Activated CD8-positive, alpha-beta memory T cell treated with anti-CD3 and anti-CD28 coated beads, Interleukin-2, amount 50 U/mL, for 4 hours (primary cell): ENCODE data around the gene AK3.
"Not testable (repeated sequence)": the region's sequence is repeated elsewhere in the genome, so short reads cannot be mapped to it uniquely, and the experiment has no call there.

ENCODE experiments used
- DNase-seq: peaks from one replicate; pipeline ENCODE4 v3.0.0-alpha.2; 2020

Gene AK3

GRCh38 chr9:4740638-4741364, at the start of gene AK3:
TSS of gene AK3 (minus strand) at chr9:4741202. CDS start at chr9:4741087, 115 bp downstream.
- DNase-seq, result peak; percentile 85

- no peak for DNase-seq
Observed at GRCh38 chr9:4788703-4789102, 47.7 kb upstream of the AK3 start.

GRCh38 chr9:4787876-4788275, 46.9 kb upstream of the AK3 start:
- DNase-seq, result no peak

DNA sequence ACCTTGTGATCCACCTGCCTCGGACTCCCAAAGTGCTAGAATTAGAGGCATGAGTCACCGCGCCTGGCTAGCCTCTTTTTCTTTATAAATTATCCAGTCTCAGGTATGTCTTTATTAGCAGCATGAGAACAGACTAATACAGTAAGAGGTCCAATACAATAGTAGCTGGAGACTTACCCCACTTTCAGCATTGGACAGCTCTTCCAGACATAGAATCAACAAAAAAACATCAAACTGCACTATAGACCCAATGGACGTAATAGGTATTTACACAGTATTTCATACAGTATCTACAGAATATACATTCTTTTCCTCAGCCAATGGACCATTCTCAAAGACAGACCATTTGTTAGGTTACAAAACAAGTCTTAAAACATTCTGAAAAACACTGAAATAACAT, 45.6 kb upstream of the AK3 start:
- no peak for DNase-seq

DNA sequence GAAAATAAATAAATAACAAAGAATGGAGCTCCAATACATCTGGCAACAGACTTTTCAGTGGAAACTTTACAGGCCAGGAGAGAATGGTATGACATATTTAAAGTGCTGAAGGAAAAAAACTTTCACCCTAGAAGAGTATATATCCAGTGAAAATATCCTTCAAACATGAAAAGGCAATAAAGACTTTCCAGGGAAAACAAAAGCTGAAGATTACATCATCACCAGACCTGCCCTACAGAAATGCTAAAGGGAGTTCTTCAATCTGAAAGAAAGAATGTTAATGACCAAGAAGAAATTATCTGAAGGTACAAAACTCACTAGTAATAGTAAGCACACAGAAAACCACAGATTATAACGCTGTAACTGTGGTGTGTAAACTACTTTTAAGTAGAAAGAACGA, 43.4 kb upstream of the AK3 start:
- no peak for DNase-seq

DNA sequence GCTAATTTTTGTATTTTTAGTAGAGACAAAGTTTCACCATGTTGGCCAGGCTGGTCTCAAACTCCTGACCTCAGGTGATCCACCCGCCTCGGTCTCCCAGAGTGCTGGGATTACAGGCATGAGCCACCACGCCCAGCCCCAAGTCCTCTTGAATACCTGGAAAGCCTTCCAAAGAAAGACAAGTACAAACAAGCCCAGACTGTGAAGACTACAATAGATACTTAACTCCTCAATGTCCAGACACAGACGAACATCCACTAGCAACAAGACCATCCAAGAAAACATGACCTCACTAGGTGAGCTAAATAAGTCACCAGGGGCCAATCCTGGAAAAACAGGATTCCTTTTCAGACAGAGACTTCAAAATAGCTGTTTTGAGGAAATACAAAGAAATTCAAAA, 42.2 kb upstream of the AK3 start:
- not testable (repeated sequence) for DNase-seq

GRCh38 chr9:4781408-4781807, 40.4 kb upstream of the AK3 start:
- no peak for DNase-seq

DNA sequence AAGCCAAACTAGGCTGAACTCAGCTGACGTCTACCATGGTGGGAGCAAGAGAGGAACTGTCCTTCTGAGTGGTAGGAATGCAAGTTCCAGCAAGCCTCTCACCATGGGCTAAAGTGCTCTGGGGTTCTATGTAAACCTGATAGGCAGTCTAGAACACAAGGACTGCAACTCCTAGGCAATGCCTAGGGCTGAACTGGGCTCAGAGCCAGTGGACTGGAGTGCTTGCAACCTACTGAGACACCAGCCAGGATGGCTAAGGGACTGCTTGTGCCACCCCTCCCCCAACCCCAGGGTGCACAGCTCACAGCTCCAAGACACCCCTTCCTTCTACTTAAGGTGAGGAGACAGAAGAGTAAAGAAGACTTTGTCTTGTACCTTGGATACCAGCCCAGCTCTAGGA, 39.6 kb upstream of the AK3 start:
- DNase-seq, result no peak

DNA sequence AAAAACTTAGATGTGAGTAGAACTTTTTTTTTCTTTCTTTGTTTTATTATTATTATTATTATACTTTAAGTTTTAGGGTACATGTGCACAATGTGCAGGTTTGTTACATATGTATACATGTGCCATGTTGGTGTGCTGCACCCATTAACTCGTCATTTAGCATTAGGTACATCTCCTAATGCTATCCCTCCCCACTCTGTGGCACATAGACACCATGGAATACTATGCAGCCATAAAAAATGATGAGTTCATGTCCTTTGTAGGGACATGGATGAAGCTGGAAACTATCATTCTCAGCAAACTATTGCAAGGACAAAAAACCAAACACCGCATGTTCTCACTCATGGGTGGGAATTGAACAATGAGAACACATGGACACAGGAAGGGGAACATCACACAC, 34.0 kb upstream of the AK3 start:
- not testable (repeated sequence) for DNase-seq

GRCh38 chr9:4774209-4774608, 33.2 kb upstream of the AK3 start:
- no peak for DNase-seq

- no peak for DNase-seq
Observed at GRCh38 chr9:4771788-4772187, 30.8 kb upstream of the AK3 start.

- no peak for DNase-seq
Observed at GRCh38 chr9:4769321-4770080, 28.5 kb upstream of the AK3 start.

DNA sequence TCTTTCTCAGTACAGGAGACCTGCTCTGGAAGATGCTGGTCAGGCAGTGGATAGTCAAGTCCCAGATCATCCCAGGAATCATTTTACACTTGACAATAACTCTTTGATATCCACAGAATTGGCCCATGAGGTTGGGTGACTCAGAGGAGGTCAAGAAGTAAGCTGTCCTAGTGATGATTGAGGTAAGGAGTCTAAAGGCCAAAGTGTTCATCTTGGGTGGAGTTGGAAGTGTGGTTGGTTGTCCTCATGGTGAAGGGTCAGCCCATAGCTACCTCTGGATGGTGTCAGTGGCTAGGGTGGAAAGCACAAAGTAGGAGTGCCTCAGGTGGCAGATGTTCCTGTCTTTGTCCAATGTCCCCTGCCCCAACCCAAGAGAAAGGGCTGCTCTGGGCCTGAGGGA, 27.7 kb upstream of the AK3 start:
- DNase-seq, result no peak

GRCh38 chr9:4764033-4764432, 23.0 kb upstream of the AK3 start:
- DNase-seq, result no peak

- DNase-seq, result no peak
Observed at GRCh38 chr9:4762886-4763541, 22.0 kb upstream of the AK3 start.

- peak; percentile 81 for DNase-seq
Observed at GRCh38 chr9:4762108-4762885, 21.3 kb upstream of the AK3 start.

DNA sequence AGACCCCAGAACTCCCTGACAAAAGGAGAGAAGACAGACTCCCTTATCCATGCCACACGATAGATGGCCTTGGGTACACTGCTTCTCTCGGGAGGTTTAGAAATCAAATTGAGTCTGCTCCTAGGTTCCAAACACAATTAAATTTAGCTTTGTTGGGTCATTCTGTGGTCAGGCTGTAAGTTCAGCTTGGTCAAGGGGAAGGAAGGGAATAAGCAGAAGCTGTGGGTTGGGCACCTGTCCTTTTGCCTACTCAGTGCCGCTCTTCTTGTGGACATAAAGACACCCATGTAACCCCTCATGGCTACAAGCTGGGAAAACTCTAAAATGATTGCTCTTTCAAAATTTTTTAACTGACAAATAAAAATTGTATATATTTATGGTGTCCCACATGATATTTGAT, 19.1 kb upstream of the AK3 start:
- DNase-seq, result no peak

- no peak for DNase-seq
Observed at GRCh38 chr9:4756420-4756819, 15.4 kb upstream of the AK3 start.

DNA sequence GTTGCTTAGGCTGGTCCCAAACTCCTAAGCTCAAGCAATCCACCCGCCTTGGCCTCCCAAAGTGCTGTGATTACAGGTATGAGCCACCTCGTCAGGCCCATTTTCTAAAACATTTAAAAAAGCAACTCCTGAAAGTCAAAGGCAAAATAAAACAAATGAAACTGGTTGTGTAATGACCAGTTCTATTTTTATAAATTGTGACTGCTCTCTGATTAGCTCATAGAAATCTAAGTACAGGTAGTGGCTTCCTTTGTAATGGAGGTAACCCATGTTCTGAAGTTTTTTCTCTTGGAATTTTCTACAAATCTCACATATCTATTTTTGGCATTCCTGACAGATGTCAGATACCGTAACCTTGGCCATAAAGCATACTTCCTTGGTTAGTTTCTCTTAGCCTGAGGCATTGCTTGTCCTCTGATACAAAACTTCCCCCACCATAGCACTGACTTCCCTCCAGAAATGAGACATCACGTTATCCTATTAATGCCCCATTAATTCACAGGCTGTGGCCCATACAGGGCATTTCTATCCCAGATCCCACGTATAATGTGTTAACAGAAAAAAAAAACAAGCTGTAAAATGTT, 14.1 kb upstream of the AK3 start:
- DNase-seq, result no peak

DNA sequence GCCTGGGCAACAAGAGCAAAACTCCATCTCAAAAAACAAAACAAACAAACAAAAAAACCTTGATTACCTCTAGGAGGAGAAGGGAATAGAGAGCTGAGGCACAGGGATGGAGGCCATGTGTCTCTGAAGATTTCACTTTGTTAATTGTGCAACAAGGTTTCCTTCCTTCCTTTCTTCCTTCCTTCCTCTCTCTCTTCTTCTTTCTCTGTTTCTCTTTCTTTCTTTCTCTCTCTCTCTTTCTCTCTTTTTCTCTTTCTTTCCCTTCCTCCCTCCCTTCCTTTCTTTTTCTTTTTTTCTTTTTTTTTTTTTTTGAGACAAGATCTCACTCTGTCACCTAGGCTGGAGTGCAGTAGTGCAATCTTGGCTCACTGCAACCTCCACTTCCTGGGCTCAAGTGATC, 13.5 kb upstream of the AK3 start:
- DNase-seq, result not testable (repeated sequence)

DNA sequence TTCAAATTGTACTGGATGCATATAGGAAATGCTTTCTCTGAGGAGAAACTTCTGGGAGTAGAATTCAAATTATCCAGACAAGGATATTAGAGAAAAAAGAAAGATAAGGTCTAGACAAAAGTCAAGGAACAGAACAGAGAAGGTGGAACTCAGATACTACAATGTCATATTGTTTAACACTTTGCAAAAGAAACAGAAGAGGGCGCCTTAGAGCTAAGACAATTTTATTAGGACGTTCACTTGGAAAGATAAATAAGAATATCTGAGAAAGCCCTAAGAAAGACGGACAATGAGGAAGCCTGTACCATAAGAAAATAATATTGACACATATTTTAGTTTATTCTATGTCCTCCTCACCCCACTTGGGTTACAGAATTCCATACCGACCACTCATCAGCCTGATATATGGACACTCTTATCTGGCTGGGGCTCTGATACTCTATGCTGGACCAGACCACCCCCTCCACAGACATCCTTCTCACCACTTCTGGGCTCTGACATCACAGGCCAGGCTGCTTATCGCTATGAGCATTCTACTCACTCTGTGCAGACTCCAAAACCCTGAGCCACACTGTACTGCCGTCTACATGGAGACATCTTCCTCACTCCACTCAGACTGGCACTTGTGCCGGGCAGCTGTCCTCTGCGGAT, 9.1 kb upstream of the AK3 start:
- no peak for DNase-seq

GRCh38 chr9:4748612-4749011, 7.6 kb upstream of the AK3 start:
- DNase-seq, result no peak
